Calu3 (cell line): ENCODE measurements around the gene PSG6. TPM values are rescaled to one million over a fixed set of nuclear protein-coding genes. Genes with fewer than 3 reads are reported as not detected.
"Not testable (repeated sequence)": the region's sequence is repeated elsewhere in the genome, so short reads cannot be mapped to it uniquely, and the experiment has no call there.

Experiments used
- BruUV-seq: library from RNA; stranded (reverse); fragments of 400-500 nt; replicated peaks from 2 replicates; lab custom pipeline; 2021; lab: Mats Ljungman, UMichigan
- CTCF ChIA-PET: fragments of 300-600 bp; sonication (Branson Sonifier 250); formaldehyde crosslinking; loops from one replicate; lab custom pipeline; 2022; ENCODE audit warnings: antibody characterized with exemption; lab: Charles Lee
- DNase-seq: peaks from one replicate; pipeline ENCODE4 v3.0.0; 2022
- H3K27ac Mint-ChIP-seq: one replicate; pipeline ENCODE4 v1.8.0; 2022; ENCODE audit warnings: mixed read lengths; ENCODE audit not compliant: unreplicated experiment
- H3K27me3 Mint-ChIP-seq: one replicate; pipeline ENCODE4 v1.8.0; 2022; ENCODE audit warnings: mixed read lengths; ENCODE audit not compliant: unreplicated experiment
- H3K36me3 Mint-ChIP-seq: one replicate; pipeline ENCODE4 v1.8.0; 2022; ENCODE audit warnings: mild to moderate bottlenecking, moderate library complexity, mixed read lengths; ENCODE audit not compliant: insufficient read depth, unreplicated experiment
- H3K4me1 Mint-ChIP-seq: one replicate; pipeline ENCODE4 v1.8.0; 2022; ENCODE audit warnings: mild to moderate bottlenecking, low read depth, mixed read lengths; ENCODE audit not compliant: unreplicated experiment
- H3K4me3 Mint-ChIP-seq: one replicate; pipeline ENCODE4 v1.8.0; 2022; ENCODE audit warnings: mild to moderate bottlenecking, low read depth, moderate library complexity, mixed read lengths; ENCODE audit not compliant: unreplicated experiment
- H3K9me3 Mint-ChIP-seq: one replicate; pipeline ENCODE4 v1.8.0; 2022; ENCODE audit warnings: low read depth, mixed read lengths; ENCODE audit not compliant: unreplicated experiment
- intact Hi-C: fragments of 100-400 bp; cut with micrococcal nuclease; formaldehyde crosslinking; loops from one replicate; pipeline ENCODE4 v1.10.0; 2022; ENCODE audit not compliant: unreplicated experiment
- total RNA-seq: library from RNA; stranded (reverse); gene quantifications from 2 replicates; pipeline ENCODE4 v1.2.3, GENCODE V29; 2022

Gene PSG6
- total RNA-seq, 1 experiment from 2014 or later: not detected

- H3K27ac Mint-ChIP-seq, BruUV-seq, H3K4me3 Mint-ChIP-seq, CTCF ChIA-PET, H3K9me3 Mint-ChIP-seq, DNase-seq, H3K36me3 Mint-ChIP-seq, intact Hi-C loops: not testable (repeated sequence)
- Mint-ChIP-seq H3K4me1 (peaks cover 20% of the 10 kb centered on the region), H3K27me3 (peaks cover 58% of the 10 kb centered on the region)
Observed at GRCh38 chr19:42899674-42900073, 18.0 kb downstream of the PSG6 start.

- peaks cover 52% of the 10 kb centered on the region for H3K27me3 Mint-ChIP-seq
- H3K9me3 Mint-ChIP-seq, intact Hi-C loops, H3K27ac Mint-ChIP-seq, DNase-seq, H3K36me3 Mint-ChIP-seq, H3K4me3 Mint-ChIP-seq, BruUV-seq, CTCF ChIA-PET: not testable (repeated sequence)
- peaks cover 20% of the 10 kb centered on the region for H3K4me1 Mint-ChIP-seq
Observed at GRCh38 chr19:42899110-42899509, 18.6 kb downstream of the PSG6 start.

- H3K36me3 Mint-ChIP-seq, H3K4me3 Mint-ChIP-seq, H3K9me3 Mint-ChIP-seq, BruUV-seq, H3K27ac Mint-ChIP-seq, intact Hi-C loops, DNase-seq: not testable (repeated sequence)
- CTCF ChIA-PET: interaction anchor here (0.6 kb wide), 1 partner anchor 38 kb away, joined by 4 read pairs; the partner anchor contains the start of gene PSG7
- Mint-ChIP-seq H3K27me3 (peaks cover 47% of the 10 kb centered on the region), H3K4me1 (peaks cover 20% of the 10 kb centered on the region)
Observed at GRCh38 chr19:42898656-42899055, 19.0 kb downstream of the PSG6 start.

DNA sequence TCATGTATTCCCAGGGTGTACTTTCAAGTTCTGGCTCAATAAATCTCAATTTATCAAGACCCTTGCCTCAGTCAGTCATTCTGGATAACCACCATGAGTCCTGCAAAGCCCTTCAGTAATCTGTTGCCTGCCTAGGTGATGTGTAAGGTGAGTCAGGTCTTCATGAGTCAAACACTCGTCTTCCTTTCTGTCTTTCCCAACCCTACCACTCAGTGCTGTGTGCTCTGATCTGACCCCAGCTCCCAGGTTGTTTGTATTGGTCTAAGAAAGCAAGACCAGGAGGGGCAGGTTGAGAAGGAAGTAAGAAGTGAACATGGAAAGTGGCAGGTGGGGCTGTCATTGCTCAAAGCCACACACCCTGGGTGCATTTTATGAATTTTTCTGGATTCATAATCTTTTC lies 20.0 kb downstream of the PSG6 start:
- Mint-ChIP-seq H3K27me3 (peaks cover 38% of the 10 kb centered on the region), H3K4me1 (peaks cover 20% of the 10 kb centered on the region)
- BruUV-seq, intact Hi-C loops, H3K27ac Mint-ChIP-seq, H3K36me3 Mint-ChIP-seq, H3K9me3 Mint-ChIP-seq, CTCF ChIA-PET, DNase-seq, H3K4me3 Mint-ChIP-seq: not testable (repeated sequence)

DNA sequence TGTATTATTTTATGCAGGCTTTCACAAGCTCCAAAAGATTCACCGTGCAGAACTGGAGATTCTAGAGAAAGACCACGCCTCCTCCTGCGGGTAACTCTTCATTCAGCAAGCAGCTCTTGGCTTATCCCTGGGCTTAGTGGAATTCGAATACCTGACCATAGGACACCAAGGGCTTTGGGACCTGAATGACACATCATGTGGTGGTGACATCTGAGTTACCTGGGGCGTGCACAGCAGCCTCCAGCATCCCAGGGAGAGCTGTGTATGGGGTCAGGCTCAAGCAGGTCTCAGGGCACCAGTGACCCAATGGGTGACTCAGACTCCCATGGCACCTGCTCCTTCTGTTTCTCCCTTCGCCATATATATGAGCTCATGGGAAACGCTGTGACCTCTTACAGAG lies 27.2 kb downstream of the PSG6 start:
- H3K4me3 Mint-ChIP-seq, H3K9me3 Mint-ChIP-seq, DNase-seq, intact Hi-C loops, BruUV-seq, H3K27ac Mint-ChIP-seq, H3K36me3 Mint-ChIP-seq, H3K4me1 Mint-ChIP-seq, CTCF ChIA-PET: not testable (repeated sequence)
- H3K27me3 Mint-ChIP-seq: peaks cover 13% of the 10 kb centered on the region

DNA sequence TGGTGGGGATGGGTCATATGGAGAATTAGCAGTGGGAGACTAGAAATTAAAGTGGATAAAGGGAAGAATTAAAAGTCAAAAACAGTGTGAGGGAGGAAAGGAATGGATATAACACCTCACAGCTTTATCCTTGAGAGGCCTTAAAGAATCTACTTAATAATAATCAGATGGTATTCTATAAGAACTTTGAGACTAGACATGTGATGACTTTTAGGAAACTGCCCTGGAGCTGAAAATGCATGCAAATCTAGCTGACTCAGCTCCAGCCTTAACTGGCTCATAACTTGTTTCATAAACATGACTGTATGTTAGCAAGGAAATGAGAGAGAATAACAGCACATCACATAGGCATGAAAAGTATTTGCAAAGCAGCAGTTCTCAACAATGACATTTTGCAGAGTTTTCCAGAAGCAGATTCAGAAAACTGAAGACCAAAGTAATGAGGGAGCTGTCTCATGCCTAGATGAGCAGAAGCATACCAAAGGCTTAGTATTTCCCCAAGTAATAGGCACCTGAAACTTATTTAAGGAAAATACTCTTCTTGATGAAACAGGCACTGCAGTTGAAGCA lies 29.7 kb downstream of the PSG6 start:
- CTCF ChIA-PET: not testable (repeated sequence)

GRCh38 chr19:42882730-42883129 lies 35.0 kb downstream of the PSG6 start:
- BruUV-seq, H3K36me3 Mint-ChIP-seq, intact Hi-C loops, CTCF ChIA-PET, H3K9me3 Mint-ChIP-seq, H3K4me3 Mint-ChIP-seq, H3K4me1 Mint-ChIP-seq, H3K27ac Mint-ChIP-seq, DNase-seq: not testable (repeated sequence)
- H3K27me3 Mint-ChIP-seq: peaks cover 19% of the 10 kb centered on the region

More for the DNA sequence above, 29.7 kb downstream of the PSG6 start:
- intact Hi-C loops, H3K27ac Mint-ChIP-seq, H3K36me3 Mint-ChIP-seq, H3K4me3 Mint-ChIP-seq, H3K4me1 Mint-ChIP-seq, BruUV-seq, DNase-seq, H3K9me3 Mint-ChIP-seq: not testable (repeated sequence)
- peaks cover 19% of the 10 kb centered on the region for H3K27me3 Mint-ChIP-seq

- intact Hi-C loops, H3K9me3 Mint-ChIP-seq, H3K27ac Mint-ChIP-seq, CTCF ChIA-PET, H3K4me3 Mint-ChIP-seq, DNase-seq, BruUV-seq, H3K36me3 Mint-ChIP-seq: not testable (repeated sequence)
- Mint-ChIP-seq H3K27me3 (peaks cover 19% of the 10 kb centered on the region), H3K4me1 (peaks cover 13% of the 10 kb centered on the region)
Observed at GRCh38 chr19:42882010-42882409, 35.7 kb downstream of the PSG6 start.
